Left colon (tissue), 2 donors: ENCODE results near the gene CORO7. TPM values are rescaled to one million over a fixed set of nuclear protein-coding genes. Genes with fewer than 3 reads are reported as not detected.

Source experiments
- ATAC-seq: fragments of 200-7000 bp; cut with Tn5 transposase; one replicate; pipeline ENCODE4 v1.9.1; 2020; ENCODE audit warnings: mild to moderate bottlenecking, moderate library complexity
- DNase-seq, 2 donors: peaks; one replicate each; pipeline ENCODE4 v3.0.0-alpha.2; 2020
- intact Hi-C, 2 donors: fragments of 100-400 bp; cut with DNase I in 1 of 2; cut with micrococcal nuclease in 1 of 2; formaldehyde crosslinking; loops; one replicate each; pipeline versions ENCODE4 v1.11.2 to v1.14.0; 2022; cut with DNase I, micrococcal nuclease
- total RNA-seq, 2 donors: library from RNA; stranded (reverse); fragmentation: NEBNext Ultra II Directional; extraction: Animal tissue kit (Norgen Biotek cat#: 25700); gene quantifications; one replicate each; pipeline ENCODE4 v1.2.1, GENCODE V29; 2021
- donor health status: DM: no; HTN: no; CAD: no.
- donor health status: DM: yes; HTN: yes; CAD: no.

Gene CORO7
- total RNA-seq, 2 donors from 2014 or later, result 43.9 to 48.0 TPM

- peak; percentile 94 for ATAC-seq
- peak; percentile 95 to 96 for DNase-seq
- intact Hi-C loops, result no loop called here
These were observed 109.0 kb downstream of the CORO7 start for GRCh38 chr16:4307215-4308037.

- ATAC-seq (no peak), DNase-seq (peak in 1 of 2 donors; percentile 28)
- intact Hi-C loops, result no loop called here
These were observed 109.8 kb downstream of the CORO7 start for GRCh38 chr16:4306470-4307214.

Other genes with a start within 250 kb of the CORO7 start
- under 1 TPM; 0.46 to 0.50 TPM for gene SRL, start 174.5 kb downstream of the CORO7 start, total RNA-seq
- 1 to 10 TPM; 8.5 to 9.4 TPM for gene TFAP4, start 143.6 kb downstream of the CORO7 start, total RNA-seq
- gene GLIS2, start 100.5 kb downstream of the CORO7 start, total RNA-seq, result 1 to 10 TPM; 1.6 to 3.6 TPM
- gene PAM16, start 65.3 kb downstream of the CORO7 start, total RNA-seq, result 10 to 100 TPM; 26.9 to 31.8 TPM
- gene VASN, start 44.7 kb downstream of the CORO7 start, total RNA-seq, result 1 to 10 TPM; 2.2 to 4.8 TPM
- gene DNAJA3, start 9.3 kb upstream of the CORO7 start, total RNA-seq, result 10 to 100 TPM; 43.6 to 56.7 TPM
- 10 to 100 TPM; 36.9 to 39.6 TPM for gene NMRAL1, start 58.0 kb upstream of the CORO7 start, total RNA-seq
- 10 to 100 TPM; 61.2 to 65.2 TPM for gene HMOX2, start 59.8 kb upstream of the CORO7 start, total RNA-seq
- gene CDIP1, start 122.2 kb upstream of the CORO7 start, total RNA-seq, result 10 to 100 TPM; 17.1 to 26.8 TPM
- gene C16orf96, start 139.7 kb upstream of the CORO7 start, total RNA-seq, result under 1 TPM in 1 of 2 donors, not detected in 1; 0.11 TPM
- 10 to 100 TPM; 17.1 to 19.6 TPM for gene UBALD1, start 198.3 kb upstream of the CORO7 start, total RNA-seq
- 10 to 100 TPM; 71.9 to 84.6 TPM for gene MGRN1, start 208.2 kb upstream of the CORO7 start, total RNA-seq